IMR-90 (cell line): Measurements from ENCODE around the gene OGFOD2. TPM values are rescaled to one million over a fixed set of nuclear protein-coding genes. Genes with fewer than 3 reads are reported as not detected.

ENCODE experiments used
- ATAC-seq: fragments of 200-7000 bp; cut with Tn5 transposase; 2 replicates; pipeline ENCODE4 v1.9.1; 2020; ENCODE audit warnings: low read depth, mild to moderate bottlenecking, moderate library complexity
- BruUV-seq: library from RNA; stranded (reverse); fragments of 400-500 nt; replicated peaks from 2 replicates; lab custom pipeline; 2021; lab: Mats Ljungman, UMichigan
- CTCF ChIA-PET: fragments of 300-600 bp; formaldehyde crosslinking; extraction: SDS; loops from one replicate; lab custom pipeline; 2021; ENCODE audit warnings: antibody characterized with exemption; lab: Yijun Ruan, JAX
- POLR2A ChIA-PET: fragments of 300-600 bp; sonication (Branson Sonifier 250); formaldehyde crosslinking; loops from one replicate; lab custom pipeline; 2022; ENCODE audit warnings: antibody characterized with exemption; ENCODE audit not compliant: unreplicated experiment; lab: Charles Lee
- DNase-seq: peaks from one replicate; pipeline ENCODE4 v3.0.0; 2013
- H2AFZ ChIP-seq: replicated peaks from 2 replicates; pipeline ENCODE3; 2013; ENCODE audit warnings: low read length, mild to moderate bottlenecking; ENCODE audit not compliant: poor library complexity
- H2AK5ac ChIP-seq: 2 replicates; pipeline ENCODE4 v1.6.1; 2013; ENCODE audit warnings: low read depth, low read length, inconsistent platforms
- H2AK9ac ChIP-seq: replicated peaks from 2 replicates; pipeline ENCODE3; 2013; ENCODE audit warnings: mild to moderate bottlenecking, low read depth, low read length, moderate library complexity; ENCODE audit not compliant: poor library complexity
- H2BK120ac ChIP-seq: 2 replicates; pipeline ENCODE4 v1.6.1; 2013; ENCODE audit warnings: low read depth, low read length, inconsistent platforms
- H2BK15ac ChIP-seq: 3 replicates; pipeline ENCODE4 v1.6.1; 2013; ENCODE audit warnings: low read depth, low read length, inconsistent platforms
- H2BK20ac ChIP-seq: 2 replicates; pipeline ENCODE4 v1.6.1; 2013; ENCODE audit warnings: low read depth, mild to moderate bottlenecking, inconsistent platforms, low read length, moderate library complexity
- H2BK5ac ChIP-seq: 2 replicates; pipeline ENCODE4 v1.6.1; 2013; ENCODE audit warnings: mild to moderate bottlenecking, low read depth, low read length, inconsistent platforms; ENCODE audit not compliant: poor library complexity, severe bottlenecking
- H3K14ac ChIP-seq: replicated peaks from 2 replicates; pipeline ENCODE4 v1.6.1; 2013; ENCODE audit warnings: low read depth, low read length, inconsistent platforms
- H3K18ac ChIP-seq: 2 replicates; pipeline ENCODE4 v1.6.1; 2013; ENCODE audit warnings: low read depth, low read length, control low read depth
- H3K23ac ChIP-seq: 2 replicates; pipeline ENCODE4 v1.6.1; 2013; ENCODE audit warnings: low read depth, low read length, inconsistent platforms
- H3K27ac ChIP-seq: 2 replicates; pipeline ENCODE4 v1.5.1; 2013; ENCODE audit warnings: mild to moderate bottlenecking, control low read depth, low read length; ENCODE audit not compliant: insufficient read depth
- H3K27me3 ChIP-seq: 2 replicates; pipeline ENCODE4 v1.6.1; 2013; ENCODE audit warnings: low read length; ENCODE audit not compliant: control insufficient read depth, insufficient read depth
- H3K36me3 ChIP-seq: 2 replicates; pipeline ENCODE4 v1.6.1; 2013; ENCODE audit warnings: low read length, mixed read lengths; ENCODE audit not compliant: control insufficient read depth, insufficient read depth
- H3K4ac ChIP-seq: 2 replicates; pipeline ENCODE4 v1.6.1; 2013; ENCODE audit warnings: low read depth, low read length, inconsistent platforms
- H3K4me1 ChIP-seq: 2 replicates; pipeline ENCODE4 v1.6.1; 2013; ENCODE audit warnings: low read length, mixed read lengths; ENCODE audit not compliant: control insufficient read depth, insufficient read depth
- H3K4me2 ChIP-seq: 2 replicates; pipeline ENCODE4 v1.6.1; 2013; ENCODE audit warnings: low read depth, mild to moderate bottlenecking, control low read depth, low read length, moderate library complexity
- H3K4me3 ChIP-seq: 2 replicates; pipeline ENCODE4 v1.5.1; 2013; ENCODE audit warnings: low read depth, mild to moderate bottlenecking, control low read depth, low read length, moderate library complexity; ENCODE audit not compliant: insufficient read depth
- H3K56ac ChIP-seq: 2 replicates; pipeline ENCODE4 v1.6.1; 2013; ENCODE audit warnings: low read length, inconsistent platforms; ENCODE audit not compliant: insufficient read depth; ENCODE audit errors: extremely low read depth
- H3K79me1 ChIP-seq, 2 experiments: 2 replicates each; pipeline ENCODE4 v1.6.1; 2013; ENCODE audit warnings: low read length in 2 of 2, inconsistent platforms in 1 of 2, low read depth in 1 of 2
- H3K9ac ChIP-seq: 2 replicates; pipeline ENCODE4 v1.6.1; 2013; ENCODE audit warnings: low read depth, low read length, control low read depth
- H3K9me1 ChIP-seq: 2 replicates; pipeline ENCODE4 v1.6.1; 2013; ENCODE audit warnings: low read length, inconsistent platforms; ENCODE audit not compliant: insufficient read depth
- H3K9me3 ChIP-seq: 2 replicates; pipeline ENCODE4 v1.6.1; 2013; ENCODE audit warnings: low read length; ENCODE audit not compliant: control insufficient read depth, insufficient read depth
- H4K20me1 ChIP-seq: 2 replicates; pipeline ENCODE4 v1.6.1; 2013; ENCODE audit warnings: low read length, inconsistent platforms; ENCODE audit not compliant: insufficient read depth
- H4K5ac ChIP-seq: 2 replicates; pipeline ENCODE4 v1.6.1; 2013; ENCODE audit warnings: mild to moderate bottlenecking, low read depth, low read length, control low read depth
- H4K8ac ChIP-seq, 2 experiments: 2 replicates each; pipeline ENCODE4 v1.6.1; 2013; ENCODE audit warnings: low read depth in 2 of 2, low read length in 2 of 2, control low read depth in 1 of 2, inconsistent platforms in 1 of 2
- H4K91ac ChIP-seq: 2 replicates; pipeline ENCODE4 v1.6.1; 2013; ENCODE audit warnings: low read depth, low read length, inconsistent platforms; ENCODE audit not compliant: insufficient read depth
- BHLHE40 ChIP-seq: fragments of 150-350 bp; IDR thresholded peaks from 2 replicates; pipeline ENCODE4 v1.6.1; 2016; ENCODE audit warnings: mild to moderate bottlenecking, low read depth, low read length
- CEBPB ChIP-seq: IDR thresholded peaks from 2 replicates; pipeline ENCODE4 v1.6.1; 2012; ENCODE audit warnings: low read depth, low read length, improper control_type of control experiment
- CHD1 ChIP-seq: IDR thresholded peaks from 2 replicates; pipeline ENCODE4 v1.6.1; 2012; ENCODE audit warnings: low read depth, low read length, improper control_type of control experiment
- CTCF ChIP-seq: conservative IDR thresholded peaks from 2 replicates; pipeline ENCODE4 v1.5.1; 2012; ENCODE audit warnings: mild to moderate bottlenecking, low read depth, low read length, improper control_type of control experiment
- ELK1 ChIP-seq: fragments of 150-350 bp; IDR thresholded peaks from 2 replicates; pipeline ENCODE4 v1.6.1; 2016; ENCODE audit warnings: low read depth, mild to moderate bottlenecking, low read length, moderate library complexity, borderline replicate concordance
- FOS ChIP-seq: fragments of 150-350 bp; IDR thresholded peaks from 2 replicates; pipeline ENCODE4 v1.6.1; 2016; ENCODE audit warnings: low read depth, low read length
- MAFK ChIP-seq: IDR thresholded peaks from 2 replicates; pipeline ENCODE4 v1.6.1; 2012; ENCODE audit warnings: low read depth, low read length, improper control_type of control experiment
- MAZ ChIP-seq: IDR thresholded peaks from 2 replicates; pipeline ENCODE4 v1.6.1; 2012; ENCODE audit warnings: low read depth, mild to moderate bottlenecking, low read length, improper control_type of control experiment, moderate library complexity, borderline replicate concordance
- MXI1 ChIP-seq: IDR thresholded peaks from 2 replicates; pipeline ENCODE4 v1.6.1; 2012; ENCODE audit warnings: low read depth, mild to moderate bottlenecking, low read length, moderate library complexity, borderline replicate concordance
- NFE2L2 ChIP-seq: fragments of 150-350 bp; IDR thresholded peaks from 2 replicates; pipeline ENCODE4 v1.6.1; 2016; ENCODE audit warnings: low read depth, mild to moderate bottlenecking, low read length
- POLR2A ChIP-seq: IDR thresholded peaks from 2 replicates; pipeline ENCODE4 v1.6.1; 2012; ENCODE audit warnings: mild to moderate bottlenecking, low read depth, low read length
- RAD21 ChIP-seq: IDR thresholded peaks from 2 replicates; pipeline ENCODE4 v1.6.1; 2012; ENCODE audit warnings: low read length, improper control_type of control experiment
- RCOR1 ChIP-seq: IDR thresholded peaks from 2 replicates; pipeline ENCODE4 v1.6.1; 2012; ENCODE audit warnings: mild to moderate bottlenecking, low read length, improper control_type of control experiment; ENCODE audit not compliant: insufficient replicate concordance
- RFX5 ChIP-seq: IDR thresholded peaks from 2 replicates; pipeline ENCODE4 v1.8.0; 2012; ENCODE audit warnings: low read depth, mild to moderate bottlenecking, low read length, moderate library complexity
- SMC3 ChIP-seq: fragments of 150-350 bp; IDR thresholded peaks from 2 replicates; pipeline ENCODE4 v1.6.1; 2016; ENCODE audit warnings: low read depth, mild to moderate bottlenecking, antibody characterized with exemption, low read length, moderate library complexity
- WGBS, 2 experiments: methylation state at CpG; one replicate each; pipeline versions ENCODE4 v1.1.5 to v1.1.7; 2013; ENCODE audit warnings: missing lambda C conversion rate in 2 of 2; ENCODE audit not compliant: insufficient read length in 1 of 2; ENCODE audit errors: extremely low coverage in 2 of 2; 5-methylcytosine and 5-hydroxymethylcytosine counted together
- dilution Hi-C: fragments of 300-500 bp; cut with HindIII; formaldehyde crosslinking; loops from one replicate; pipeline ENCODE4 v1.14.3; 2018; ENCODE audit warnings: low sequenced_read_pairs; ENCODE audit not compliant: unreplicated experiment
- in situ Hi-C: fragments of 300-500 bp; cut with MboI; formaldehyde crosslinking; loops from 3 replicates; pipeline ENCODE4 v1.14.3; 2019; ENCODE audit warnings: low sequenced_read_pairs, inconsistent platforms, mixed read lengths
- intact Hi-C: fragments of 100-400 bp; cut with micrococcal nuclease; formaldehyde crosslinking; loops from 2 replicates; pipeline ENCODE4 v1.10.0; 2022
- polyA plus RNA-seq, 3 experiments: library from polyadenylated mRNA; depleted of rRNA; stranded (reverse); fragments of >200 nt; gene quantifications; 2 replicates each; pipeline ENCODE4 v1.2.3, GENCODE V29; 2012; ENCODE audit warnings: low replicate concordance in 1 of 3
- total RNA-seq: library from RNA; depleted of rRNA; stranded (reverse); fragments of >200 nt; gene quantifications from 2 replicates; pipeline ENCODE4 v1.2.3, GENCODE V29; 2012
- TF ChIP-seq, protein P1 (sequence below): fragments of 150-350 bp; IDR thresholded peaks from 2 replicates; pipeline ENCODE4 v1.6.1; 2017; ENCODE audit warnings: mild to moderate bottlenecking, antibody characterized with exemption, low read length, low read depth

OGFOD2 gene
- total and polyA plus RNA-seq, 2 of the 4 experiments (the other 2 are of a cell fraction) = 4.3 to 18.2 TPM

DNA sequence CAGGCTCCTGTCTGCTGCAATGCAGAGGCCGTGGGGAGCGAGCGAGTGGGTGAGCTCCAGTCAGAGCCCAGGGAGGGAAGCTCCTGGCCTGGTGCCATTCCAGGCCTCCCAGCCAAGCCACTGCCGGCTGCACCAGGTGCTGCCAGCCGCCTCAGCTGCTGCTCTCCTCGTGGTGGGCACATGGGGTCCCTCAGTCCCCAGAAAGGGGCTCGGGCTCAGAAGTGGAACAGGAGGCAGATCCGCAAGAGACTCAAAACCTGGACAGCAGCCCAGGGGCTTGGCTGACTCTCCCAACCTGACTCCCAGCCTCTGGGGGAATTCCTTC, 11.1 kb upstream of the OGFOD2 start:
- Histone ChIP-seq H4K20me1 (peaks cover 4% of the 10 kb centered on the region), H3K27me3 (no peaks in the 10 kb centered on the region), H3K4ac (no peak overlapping the region), H3K9me3 (no peaks in the 10 kb centered on the region), H3K14ac (no peak overlapping the region; the same call in 1 of the 2 replicates), H2BK20ac (no peak overlapping the region), H4K91ac (no peak overlapping the region), H3K36me3 (peaks cover 4% of the 10 kb centered on the region; the same call in 1 of the 2 replicates), H3K4me3 (no peak overlapping the region), H3K18ac (no peak overlapping the region), H2AFZ (peak overlapping the region; percentile 66), H3K9ac (no peak overlapping the region; the same call in 1 of the 2 replicates), H2BK120ac (no peak overlapping the region), H4K5ac (no peak overlapping the region), H3K4me1 (peaks cover 8% of the 10 kb centered on the region), H3K56ac (no peak overlapping the region), H3K4me2 (no peak overlapping the region), H2BK5ac (no peak overlapping the region), H4K8ac (no peak overlapping the region), H3K27ac (no peak overlapping the region), H2BK15ac (no peak overlapping the region), H3K79me1 (peaks cover 0 to 25% of the 10 kb centered on the region in 2 experiments; a peak in 2 of 4 replicates), H2AK9ac (peak overlapping the region; percentile 66), H3K23ac (no peak overlapping the region), H2AK5ac (no peak overlapping the region), H3K9me1 (no peaks in the 10 kb centered on the region; the same call in 1 of the 2 replicates)
- BruUV-seq = no TSS peak
- DNase-seq (peak; percentile 59), ATAC-seq (no peak)
- dilution Hi-C loops (no loop called here), intact Hi-C loops (no loop called here), in situ Hi-C loops (loop anchor here (25.0 kb wide), 1 partner anchor 327 kb away; no protein-coding TSS in a partner anchor)
- 5% methylated on average over 3 of the region's 8 CpGs; no CpG with 5 or more reads in 1 of the 2 experiments for WGBS, 2 experiments
- POLR2A ChIA-PET = no interaction called here
- CTCF ChIA-PET = no interaction called here
- TF ChIP-seq BHLHE40 (no peak), CHD1 (no peak), NFE2L2 (no peak), RAD21 (no peak), FOS (no peak), SMC3 (no peak), MAZ (no peak), ELK1 (no peak), MXI1 (no peak), RCOR1 (no peak), MAFK (no peak), RFX5 (no peak), CTCF (no peak), CEBPB (no peak), POLR2A (no peak)
- TF ChIP-seq, protein P1, sequence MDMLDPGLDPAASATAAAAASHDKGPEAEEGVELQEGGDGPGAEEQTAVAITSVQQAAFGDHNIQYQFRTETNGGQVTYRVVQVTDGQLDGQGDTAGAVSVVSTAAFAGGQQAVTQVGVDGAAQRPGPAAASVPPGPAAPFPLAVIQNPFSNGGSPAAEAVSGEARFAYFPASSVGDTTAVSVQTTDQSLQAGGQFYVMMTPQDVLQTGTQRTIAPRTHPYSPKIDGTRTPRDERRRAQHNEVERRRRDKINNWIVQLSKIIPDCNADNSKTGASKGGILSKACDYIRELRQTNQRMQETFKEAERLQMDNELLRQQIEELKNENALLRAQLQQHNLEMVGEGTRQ = no peak
